ENCODE data around the gene C1GALT1C1. TPM values are rescaled to one million over a fixed set of nuclear protein-coding genes. Genes with fewer than 3 reads are reported as not detected.
"Not testable (repeated sequence)": the region's sequence is repeated elsewhere in the genome, so short reads cannot be mapped to it uniquely, and the experiment has no call there.

C1GALT1C1 gene
- polyA plus RNA-seq, 1 experiment: 33.6 TPM

DNA sequence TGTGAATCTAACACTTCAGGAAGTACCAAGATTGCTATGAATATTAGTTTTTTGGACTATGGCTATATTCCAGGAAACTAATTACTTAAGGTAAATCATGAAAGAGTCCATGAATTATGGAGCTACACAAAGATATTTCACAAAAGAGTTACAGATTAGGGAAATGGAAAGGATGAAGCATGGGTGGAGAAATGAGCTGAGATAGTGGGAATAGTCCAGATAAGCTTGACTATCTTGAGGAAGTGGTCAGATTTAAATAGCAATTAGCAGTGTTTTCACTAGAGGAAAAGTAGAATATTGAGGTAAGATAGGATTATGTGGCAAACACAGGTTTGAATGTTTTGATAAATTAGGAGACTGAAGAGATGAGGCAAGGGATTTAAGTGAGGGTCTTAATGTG lies 42.1 kb upstream of the C1GALT1C1 start:
- CTCF ChIA-PET: no interaction called here
- H3K27me3 ChIP-seq (ENCODE audit: control insufficient read depth, insufficient read depth, low read length): no peaks in the 10 kb centered on the region
- DNase-seq (ENCODE audit: low read depth, low spot score): no peak
- no peaks in the 10 kb centered on the region for H3K9me3 ChIP-seq (ENCODE audit: control insufficient read depth, insufficient read depth, low read length)
- TF ChIP-seq, protein P1, sequence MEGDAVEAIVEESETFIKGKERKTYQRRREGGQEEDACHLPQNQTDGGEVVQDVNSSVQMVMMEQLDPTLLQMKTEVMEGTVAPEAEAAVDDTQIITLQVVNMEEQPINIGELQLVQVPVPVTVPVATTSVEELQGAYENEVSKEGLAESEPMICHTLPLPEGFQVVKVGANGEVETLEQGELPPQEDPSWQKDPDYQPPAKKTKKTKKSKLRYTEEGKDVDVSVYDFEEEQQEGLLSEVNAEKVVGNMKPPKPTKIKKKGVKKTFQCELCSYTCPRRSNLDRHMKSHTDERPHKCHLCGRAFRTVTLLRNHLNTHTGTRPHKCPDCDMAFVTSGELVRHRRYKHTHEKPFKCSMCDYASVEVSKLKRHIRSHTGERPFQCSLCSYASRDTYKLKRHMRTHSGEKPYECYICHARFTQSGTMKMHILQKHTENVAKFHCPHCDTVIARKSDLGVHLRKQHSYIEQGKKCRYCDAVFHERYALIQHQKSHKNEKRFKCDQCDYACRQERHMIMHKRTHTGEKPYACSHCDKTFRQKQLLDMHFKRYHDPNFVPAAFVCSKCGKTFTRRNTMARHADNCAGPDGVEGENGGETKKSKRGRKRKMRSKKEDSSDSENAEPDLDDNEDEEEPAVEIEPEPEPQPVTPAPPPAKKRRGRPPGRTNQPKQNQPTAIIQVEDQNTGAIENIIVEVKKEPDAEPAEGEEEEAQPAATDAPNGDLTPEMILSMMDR (IDR thresholded peaks at IDR 0.05; ENCODE audit: low read depth, low read length): no peak
- H3K4me3 ChIP-seq (ENCODE audit: low read depth, low read length): no peak overlapping the region
- H3K27ac ChIP-seq (ENCODE audit: low read depth, low read length): no peak overlapping the region
- POLR2A ChIA-PET: no interaction called here

DNA sequence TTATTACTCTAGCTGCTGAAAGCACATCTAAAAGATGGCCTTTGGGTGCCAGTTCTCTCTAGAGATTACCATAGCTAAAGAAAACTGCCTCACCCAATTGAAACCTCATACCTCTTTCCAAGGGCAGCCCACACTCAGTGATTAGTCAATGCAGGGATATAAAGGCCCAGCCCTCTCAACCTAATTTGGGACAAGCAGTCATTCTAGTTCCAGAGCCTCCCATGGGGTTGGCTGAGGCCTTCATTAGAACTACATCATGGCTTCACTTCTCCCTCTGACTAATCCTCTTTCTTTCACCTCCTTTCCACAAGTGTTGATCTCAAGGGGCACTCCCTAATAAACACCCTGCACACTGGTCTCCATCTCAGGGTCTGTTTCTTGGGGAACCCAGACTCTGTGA lies 38.5 kb upstream of the C1GALT1C1 start:
- no peak for DNase-seq (ENCODE audit: low read depth, low spot score)
- Histone ChIP-seq H3K4me3 (ENCODE audit: low read depth, low read length) (no peak overlapping the region), H3K9me3 (ENCODE audit: control insufficient read depth, insufficient read depth, low read length) (no peaks in the 10 kb centered on the region), H3K27me3 (ENCODE audit: control insufficient read depth, insufficient read depth, low read length) (no peaks in the 10 kb centered on the region), H3K27ac (ENCODE audit: low read depth, low read length) (no peak overlapping the region)
- POLR2A ChIA-PET: no interaction called here
- TF ChIP-seq, protein P1 (IDR thresholded peaks at IDR 0.05; ENCODE audit: low read depth, low read length): no peak
- CTCF ChIA-PET: no interaction called here

DNA sequence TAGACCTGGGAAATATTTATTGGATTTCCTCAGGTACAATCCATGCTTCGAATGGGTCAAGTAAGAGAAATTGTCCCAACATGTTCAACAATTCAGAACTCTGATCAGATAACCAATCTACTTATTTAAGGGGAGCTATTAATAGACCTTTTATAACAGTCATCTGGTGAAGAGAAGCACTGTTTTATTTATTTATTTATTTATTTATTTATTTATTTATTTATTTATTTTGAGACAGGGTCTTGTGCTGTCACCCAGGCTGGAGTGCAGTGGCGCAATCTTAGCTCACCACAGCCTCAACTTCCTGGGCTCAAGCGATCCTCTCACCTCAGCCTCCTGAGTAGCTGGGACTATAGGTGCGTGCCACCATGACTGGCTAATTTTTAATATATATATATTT lies 34.7 kb upstream of the C1GALT1C1 start:
- CTCF ChIA-PET: interaction anchor here (0.9 to 3.6 kb wide), 3 partner anchors 150 to 166 kb away, joined by 7 to 31 read pairs (median 8); no protein-coding TSS in a partner anchor
- DNase-seq (ENCODE audit: low read depth, low spot score); H3K9me3 ChIP-seq (ENCODE audit: control insufficient read depth, insufficient read depth, low read length); H3K27me3 ChIP-seq (ENCODE audit: control insufficient read depth, insufficient read depth, low read length); H3K27ac ChIP-seq (ENCODE audit: low read depth, low read length); POLR2A ChIA-PET; H3K4me3 ChIP-seq (ENCODE audit: low read depth, low read length): not testable (repeated sequence)

DNA sequence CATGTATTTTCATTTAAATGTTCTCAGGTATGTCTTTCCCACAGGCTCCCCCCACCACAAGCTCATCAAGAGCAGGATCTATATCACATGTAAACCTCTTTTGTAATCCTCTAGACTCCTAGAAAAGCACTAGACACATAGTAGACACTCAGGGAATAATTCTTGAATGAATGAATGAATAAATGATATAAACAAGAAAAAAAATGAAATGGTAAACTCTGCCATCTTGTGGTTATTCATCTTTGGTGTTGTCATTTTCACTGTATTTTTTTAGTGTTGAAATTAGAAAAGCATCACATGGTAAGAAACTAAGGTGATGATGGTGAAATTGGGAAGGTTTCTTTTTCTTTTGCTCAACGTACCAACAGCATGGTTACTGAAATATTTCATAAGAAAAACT lies 34.2 kb upstream of the C1GALT1C1 start:
- TF ChIP-seq, protein P1 (IDR thresholded peaks at IDR 0.05; ENCODE audit: low read depth, low read length): no peak; the same call in 1 of the 2 replicates
- Histone ChIP-seq H3K27me3 (ENCODE audit: control insufficient read depth, insufficient read depth, low read length) (no peaks in the 10 kb centered on the region), H3K27ac (ENCODE audit: low read depth, low read length) (no peak overlapping the region), H3K9me3 (ENCODE audit: control insufficient read depth, insufficient read depth, low read length) (no peaks in the 10 kb centered on the region), H3K4me3 (ENCODE audit: low read depth, low read length) (no peak overlapping the region)
- no peak for DNase-seq (ENCODE audit: low read depth, low spot score)
- ChIA-PET CTCF (interaction anchor here (0.6 to 3.6 kb wide), 8 partner anchors 10 to 178 kb away, joined by 3 to 31 read pairs (median 4); no protein-coding TSS in a partner anchor), POLR2A (no interaction called here)

DNA sequence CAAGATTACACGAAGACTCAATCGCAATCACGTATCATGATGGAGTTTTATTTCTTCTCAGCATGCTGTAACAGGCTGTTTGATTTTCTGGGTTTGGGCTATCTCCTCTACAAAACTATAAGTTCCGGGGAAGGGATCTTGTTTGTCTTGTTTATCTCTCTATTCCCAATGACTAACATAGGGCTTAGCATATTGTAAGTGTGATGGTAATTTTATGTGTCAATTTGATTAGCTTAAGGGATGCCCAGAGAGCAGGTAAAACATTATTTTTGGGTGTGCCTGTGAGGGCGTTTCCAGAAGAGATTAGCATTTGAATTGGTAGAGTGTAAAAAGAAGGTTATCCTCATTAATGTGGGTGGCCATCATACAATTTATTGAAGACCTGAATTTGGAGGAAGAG lies 32.8 kb upstream of the C1GALT1C1 start:
- DNase-seq (ENCODE audit: low read depth, low spot score): no peak
- Histone ChIP-seq H3K9me3 (ENCODE audit: control insufficient read depth, insufficient read depth, low read length) (no peaks in the 10 kb centered on the region), H3K4me3 (ENCODE audit: low read depth, low read length) (no peak overlapping the region), H3K27ac (ENCODE audit: low read depth, low read length) (no peak overlapping the region), H3K27me3 (ENCODE audit: control insufficient read depth, insufficient read depth, low read length) (no peaks in the 10 kb centered on the region)
- CTCF ChIA-PET: interaction anchor here (0.6 to 3.6 kb wide), 5 partner anchors 19 to 175 kb away, joined by 3 to 31 read pairs (median 4); no protein-coding TSS in a partner anchor
- POLR2A ChIA-PET: no interaction called here
- TF ChIP-seq, protein P1 (IDR thresholded peaks at IDR 0.05; ENCODE audit: low read depth, low read length): no peak

All from AG04450 (cell line).